WTC11 (cell line): ENCODE measurements around the gene OBI1. TPM values are rescaled to one million over a fixed set of nuclear protein-coding genes. Genes with fewer than 3 reads are reported as not detected.

Experiments
- ATAC-seq: fragments of 200-7000 bp; cut with Tn5 transposase; 2 replicates; pipeline ENCODE4 v1.10.0; 2021; ENCODE audit warnings: mild to moderate bottlenecking, moderate library complexity
- CTCF ChIA-PET: fragments of 300-600 bp; sonication (Branson Sonifier 250); formaldehyde crosslinking; loops from one replicate; lab custom pipeline; 2021; ENCODE audit warnings: antibody characterized with exemption; lab: Charles Lee
- POLR2A ChIA-PET: fragments of 350-600 bp; sonication (Branson Sonifier 250); formaldehyde crosslinking; loops from one replicate; lab custom pipeline; 2021; ENCODE audit warnings: antibody characterized with exemption; lab: Charles Lee
- DNase-seq: peaks from one replicate; pipeline ENCODE4 v3.0.0; 2021; ENCODE audit warnings: low spot score
- H3K27ac Mint-ChIP-seq: 2 replicates; pipeline ENCODE4 v1.8.0; 2021; ENCODE audit warnings: mixed read lengths
- H3K27me3 Mint-ChIP-seq: 2 replicates; pipeline ENCODE4 v1.8.0; 2021; ENCODE audit warnings: low read depth, mild to moderate bottlenecking, moderate library complexity, mixed read lengths
- H3K36me3 Mint-ChIP-seq: 2 replicates; pipeline ENCODE4 v1.8.0; 2021; ENCODE audit warnings: mixed read lengths
- H3K4me1 Mint-ChIP-seq: 2 replicates; pipeline ENCODE4 v1.8.0; 2022; ENCODE audit warnings: mixed read lengths
- H3K4me3 Mint-ChIP-seq: 2 replicates; pipeline ENCODE4 v1.8.0; 2021; ENCODE audit warnings: mild to moderate bottlenecking, moderate library complexity, mixed read lengths
- H3K9me3 Mint-ChIP-seq: 2 replicates; pipeline ENCODE4 v1.8.0; 2021; ENCODE audit warnings: mixed read lengths
- EMX1 ChIP-seq: fragments of 250-450 bp; sonication (Bioruptor Pico); IDR thresholded peaks from 2 replicates; pipeline ENCODE4 v1.8.0; 2021; ENCODE audit warnings: mild to moderate bottlenecking
- ESRRA ChIP-seq: sonication (generic); formaldehyde crosslinking; IDR thresholded peaks from 2 replicates; pipeline ENCODE4 v1.8.1; 2022; ENCODE audit warnings: mild to moderate bottlenecking, missing genetic modification reagents, borderline replicate concordance
- IRF2 ChIP-seq: sonication (generic); formaldehyde crosslinking; IDR thresholded peaks from 2 replicates; pipeline ENCODE4 v1.8.0; 2022; ENCODE audit warnings: low read depth, missing genetic modification reagents, borderline replicate concordance
- NR2C2 ChIP-seq: sonication (generic); formaldehyde crosslinking; IDR thresholded peaks from 2 replicates; pipeline ENCODE4 v1.8.0; 2022; ENCODE audit warnings: mild to moderate bottlenecking, missing genetic modification reagents
- RORB ChIP-seq: fragments of 250-450 bp; sonication (Bioruptor Pico); IDR thresholded peaks from 2 replicates; pipeline ENCODE4 v1.9.0; 2021; ENCODE audit warnings: mild to moderate bottlenecking
- TP53 ChIP-seq: sonication (generic); formaldehyde crosslinking; IDR thresholded peaks from 2 replicates; pipeline ENCODE4 v1.8.1; 2023; ENCODE audit warnings: mild to moderate bottlenecking, missing genetic modification reagents
- ZNF232 ChIP-seq: sonication (generic); formaldehyde crosslinking; IDR thresholded peaks from 2 replicates; pipeline ENCODE4 v1.8.0; 2022; ENCODE audit warnings: mild to moderate bottlenecking, missing genetic modification reagents
- total RNA-seq: library from RNA; stranded (reverse); gene quantifications from 3 replicates; pipeline ENCODE4 v1.2.3, GENCODE V29; 2021
- TF ChIP-seq, protein P1 (sequence below): sonication (generic); formaldehyde crosslinking; IDR thresholded peaks from 2 replicates; pipeline ENCODE4 v1.8.0; 2022; ENCODE audit warnings: mild to moderate bottlenecking, missing genetic modification reagents
- TF ChIP-seq, protein P2 (sequence below): sonication (generic); formaldehyde crosslinking; IDR thresholded peaks from 2 replicates; pipeline ENCODE4 v1.8.1; 2022; ENCODE audit warnings: low read depth, missing genetic modification reagents, borderline replicate concordance
- TF ChIP-seq, protein P3 (sequence below): sonication (generic); formaldehyde crosslinking; IDR thresholded peaks from 2 replicates; pipeline ENCODE4 v1.8.1; 2023; ENCODE audit warnings: mild to moderate bottlenecking, missing genetic modification reagents, moderate library complexity
- TF ChIP-seq, protein P4 (sequence below): sonication (generic); formaldehyde crosslinking; IDR thresholded peaks from 2 replicates; pipeline ENCODE4 v1.8.0; 2023; ENCODE audit warnings: missing genetic modification reagents, mild to moderate bottlenecking, borderline replicate concordance
- TF ChIP-seq, protein P5 (sequence below): sonication (generic); formaldehyde crosslinking; IDR thresholded peaks from 2 replicates; pipeline ENCODE4 v1.8.0; 2022; ENCODE audit warnings: mild to moderate bottlenecking, missing genetic modification reagents
- TF ChIP-seq, protein P6 (sequence below): fragments of 250-450 bp; sonication (Bioruptor Pico); IDR thresholded peaks from 2 replicates; pipeline ENCODE4 v1.9.0; 2021; ENCODE audit warnings: mild to moderate bottlenecking, borderline replicate concordance
- TF ChIP-seq, protein P7 (sequence below): sonication (generic); formaldehyde crosslinking; IDR thresholded peaks from 2 replicates; pipeline ENCODE4 v1.8.1; 2023; ENCODE audit warnings: mild to moderate bottlenecking, missing genetic modification reagents
- TF ChIP-seq, protein P8 (sequence below): sonication (generic); formaldehyde crosslinking; IDR thresholded peaks from 2 replicates; pipeline ENCODE4 v1.8.1; 2022; ENCODE audit warnings: mild to moderate bottlenecking, missing genetic modification reagents, moderate library complexity, borderline replicate concordance

OBI1 gene
- total RNA-seq, 1 experiment from 2014 or later, result 13.4 TPM

DNA sequence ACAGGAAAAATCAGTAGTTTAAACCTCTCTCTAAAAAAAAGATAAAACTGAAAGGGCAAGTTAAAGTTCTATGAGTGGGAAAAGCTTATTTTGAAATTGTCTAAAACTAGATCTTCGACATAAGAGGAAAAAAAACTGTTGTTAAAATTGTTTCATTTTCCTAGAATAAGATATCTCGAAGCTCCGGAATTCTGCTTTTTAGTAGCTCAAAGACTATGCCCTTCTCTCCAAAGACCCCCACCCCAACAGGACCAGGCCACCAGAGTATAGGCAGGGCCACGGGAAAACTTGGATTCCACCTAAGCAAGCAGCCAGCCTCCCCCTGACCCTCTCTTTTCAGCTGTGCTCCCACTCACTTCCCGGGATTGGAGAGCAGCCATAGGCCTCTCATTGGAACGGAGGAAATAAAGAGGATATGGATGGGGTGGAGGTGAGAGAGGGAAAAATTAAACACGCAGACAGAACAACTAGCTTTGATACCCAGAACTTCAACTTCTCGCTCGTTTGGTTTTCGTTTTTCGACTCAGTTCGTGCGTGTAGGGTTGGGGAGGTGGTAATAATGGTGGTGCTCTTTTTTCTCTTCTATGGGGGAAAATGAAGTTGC lies 58.6 kb downstream of the OBI1 start:
- no peaks in the 10 kb centered on the region for H3K9me3 Mint-ChIP-seq

More for the DNA sequence above, 58.6 kb downstream of the OBI1 start:
- Mint-ChIP-seq H3K36me3 (no peaks in the 10 kb centered on the region), H3K4me3 (peak overlapping the region; percentile 67), H3K4me1 (peaks cover 52% of the 10 kb centered on the region), H3K27me3 (peaks cover 97% of the 10 kb centered on the region), H3K27ac (no peak overlapping the region)
- no peak for DNase-seq
- ChIA-PET CTCF (interaction anchor here (1.8 kb wide), 1 partner anchor 14 kb away, joined by 8 read pairs; no protein-coding TSS in a partner anchor), POLR2A (no interaction called here)
- no peak for ATAC-seq
- TF ChIP-seq TP53 (CRISPR knock-in tag) (no peak), IRF2 (no peak), NR2C2 (CRISPR knock-in tag) (no peak), EMX1 (no peak), RORB (CRISPR knock-in tag) (no peak), ZNF232 (CRISPR knock-in tag) (no peak), ESRRA (CRISPR knock-in tag) (no peak)
- TF ChIP-seq, protein P1, sequence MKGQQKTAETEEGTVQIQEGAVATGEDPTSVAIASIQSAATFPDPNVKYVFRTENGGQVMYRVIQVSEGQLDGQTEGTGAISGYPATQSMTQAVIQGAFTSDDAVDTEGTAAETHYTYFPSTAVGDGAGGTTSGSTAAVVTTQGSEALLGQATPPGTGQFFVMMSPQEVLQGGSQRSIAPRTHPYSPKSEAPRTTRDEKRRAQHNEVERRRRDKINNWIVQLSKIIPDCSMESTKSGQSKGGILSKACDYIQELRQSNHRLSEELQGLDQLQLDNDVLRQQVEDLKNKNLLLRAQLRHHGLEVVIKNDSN (CRISPR knock-in tag), result no peak
- TF ChIP-seq, protein P2, sequence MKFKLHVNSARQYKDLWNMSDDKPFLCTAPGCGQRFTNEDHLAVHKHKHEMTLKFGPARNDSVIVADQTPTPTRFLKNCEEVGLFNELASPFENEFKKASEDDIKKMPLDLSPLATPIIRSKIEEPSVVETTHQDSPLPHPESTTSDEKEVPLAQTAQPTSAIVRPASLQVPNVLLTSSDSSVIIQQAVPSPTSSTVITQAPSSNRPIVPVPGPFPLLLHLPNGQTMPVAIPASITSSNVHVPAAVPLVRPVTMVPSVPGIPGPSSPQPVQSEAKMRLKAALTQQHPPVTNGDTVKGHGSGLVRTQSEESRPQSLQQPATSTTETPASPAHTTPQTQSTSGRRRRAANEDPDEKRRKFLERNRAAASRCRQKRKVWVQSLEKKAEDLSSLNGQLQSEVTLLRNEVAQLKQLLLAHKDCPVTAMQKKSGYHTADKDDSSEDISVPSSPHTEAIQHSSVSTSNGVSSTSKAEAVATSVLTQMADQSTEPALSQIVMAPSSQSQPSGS (CRISPR knock-in tag), result no peak
- TF ChIP-seq, protein P3, sequence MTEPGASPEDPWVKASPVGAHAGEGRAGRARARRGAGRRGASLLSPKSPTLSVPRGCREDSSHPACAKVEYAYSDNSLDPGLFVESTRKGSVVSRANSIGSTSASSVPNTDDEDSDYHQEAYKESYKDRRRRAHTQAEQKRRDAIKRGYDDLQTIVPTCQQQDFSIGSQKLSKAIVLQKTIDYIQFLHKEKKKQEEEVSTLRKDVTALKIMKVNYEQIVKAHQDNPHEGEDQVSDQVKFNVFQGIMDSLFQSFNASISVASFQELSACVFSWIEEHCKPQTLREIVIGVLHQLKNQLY (CRISPR knock-in tag), result no peak
- TF ChIP-seq, protein P4, sequence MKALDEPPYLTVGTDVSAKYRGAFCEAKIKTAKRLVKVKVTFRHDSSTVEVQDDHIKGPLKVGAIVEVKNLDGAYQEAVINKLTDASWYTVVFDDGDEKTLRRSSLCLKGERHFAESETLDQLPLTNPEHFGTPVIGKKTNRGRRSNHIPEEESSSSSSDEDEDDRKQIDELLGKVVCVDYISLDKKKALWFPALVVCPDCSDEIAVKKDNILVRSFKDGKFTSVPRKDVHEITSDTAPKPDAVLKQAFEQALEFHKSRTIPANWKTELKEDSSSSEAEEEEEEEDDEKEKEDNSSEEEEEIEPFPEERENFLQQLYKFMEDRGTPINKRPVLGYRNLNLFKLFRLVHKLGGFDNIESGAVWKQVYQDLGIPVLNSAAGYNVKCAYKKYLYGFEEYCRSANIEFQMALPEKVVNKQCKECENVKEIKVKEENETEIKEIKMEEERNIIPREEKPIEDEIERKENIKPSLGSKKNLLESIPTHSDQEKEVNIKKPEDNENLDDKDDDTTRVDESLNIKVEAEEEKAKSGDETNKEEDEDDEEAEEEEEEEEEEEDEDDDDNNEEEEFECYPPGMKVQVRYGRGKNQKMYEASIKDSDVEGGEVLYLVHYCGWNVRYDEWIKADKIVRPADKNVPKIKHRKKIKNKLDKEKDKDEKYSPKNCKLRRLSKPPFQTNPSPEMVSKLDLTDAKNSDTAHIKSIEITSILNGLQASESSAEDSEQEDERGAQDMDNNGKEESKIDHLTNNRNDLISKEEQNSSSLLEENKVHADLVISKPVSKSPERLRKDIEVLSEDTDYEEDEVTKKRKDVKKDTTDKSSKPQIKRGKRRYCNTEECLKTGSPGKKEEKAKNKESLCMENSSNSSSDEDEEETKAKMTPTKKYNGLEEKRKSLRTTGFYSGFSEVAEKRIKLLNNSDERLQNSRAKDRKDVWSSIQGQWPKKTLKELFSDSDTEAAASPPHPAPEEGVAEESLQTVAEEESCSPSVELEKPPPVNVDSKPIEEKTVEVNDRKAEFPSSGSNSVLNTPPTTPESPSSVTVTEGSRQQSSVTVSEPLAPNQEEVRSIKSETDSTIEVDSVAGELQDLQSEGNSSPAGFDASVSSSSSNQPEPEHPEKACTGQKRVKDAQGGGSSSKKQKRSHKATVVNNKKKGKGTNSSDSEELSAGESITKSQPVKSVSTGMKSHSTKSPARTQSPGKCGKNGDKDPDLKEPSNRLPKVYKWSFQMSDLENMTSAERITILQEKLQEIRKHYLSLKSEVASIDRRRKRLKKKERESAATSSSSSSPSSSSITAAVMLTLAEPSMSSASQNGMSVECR (CRISPR knock-in tag), result no peak
- TF ChIP-seq, protein P5, sequence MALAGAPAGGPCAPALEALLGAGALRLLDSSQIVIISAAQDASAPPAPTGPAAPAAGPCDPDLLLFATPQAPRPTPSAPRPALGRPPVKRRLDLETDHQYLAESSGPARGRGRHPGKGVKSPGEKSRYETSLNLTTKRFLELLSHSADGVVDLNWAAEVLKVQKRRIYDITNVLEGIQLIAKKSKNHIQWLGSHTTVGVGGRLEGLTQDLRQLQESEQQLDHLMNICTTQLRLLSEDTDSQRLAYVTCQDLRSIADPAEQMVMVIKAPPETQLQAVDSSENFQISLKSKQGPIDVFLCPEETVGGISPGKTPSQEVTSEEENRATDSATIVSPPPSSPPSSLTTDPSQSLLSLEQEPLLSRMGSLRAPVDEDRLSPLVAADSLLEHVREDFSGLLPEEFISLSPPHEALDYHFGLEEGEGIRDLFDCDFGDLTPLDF (CRISPR knock-in tag), result no peak
- TF ChIP-seq, protein P6, sequence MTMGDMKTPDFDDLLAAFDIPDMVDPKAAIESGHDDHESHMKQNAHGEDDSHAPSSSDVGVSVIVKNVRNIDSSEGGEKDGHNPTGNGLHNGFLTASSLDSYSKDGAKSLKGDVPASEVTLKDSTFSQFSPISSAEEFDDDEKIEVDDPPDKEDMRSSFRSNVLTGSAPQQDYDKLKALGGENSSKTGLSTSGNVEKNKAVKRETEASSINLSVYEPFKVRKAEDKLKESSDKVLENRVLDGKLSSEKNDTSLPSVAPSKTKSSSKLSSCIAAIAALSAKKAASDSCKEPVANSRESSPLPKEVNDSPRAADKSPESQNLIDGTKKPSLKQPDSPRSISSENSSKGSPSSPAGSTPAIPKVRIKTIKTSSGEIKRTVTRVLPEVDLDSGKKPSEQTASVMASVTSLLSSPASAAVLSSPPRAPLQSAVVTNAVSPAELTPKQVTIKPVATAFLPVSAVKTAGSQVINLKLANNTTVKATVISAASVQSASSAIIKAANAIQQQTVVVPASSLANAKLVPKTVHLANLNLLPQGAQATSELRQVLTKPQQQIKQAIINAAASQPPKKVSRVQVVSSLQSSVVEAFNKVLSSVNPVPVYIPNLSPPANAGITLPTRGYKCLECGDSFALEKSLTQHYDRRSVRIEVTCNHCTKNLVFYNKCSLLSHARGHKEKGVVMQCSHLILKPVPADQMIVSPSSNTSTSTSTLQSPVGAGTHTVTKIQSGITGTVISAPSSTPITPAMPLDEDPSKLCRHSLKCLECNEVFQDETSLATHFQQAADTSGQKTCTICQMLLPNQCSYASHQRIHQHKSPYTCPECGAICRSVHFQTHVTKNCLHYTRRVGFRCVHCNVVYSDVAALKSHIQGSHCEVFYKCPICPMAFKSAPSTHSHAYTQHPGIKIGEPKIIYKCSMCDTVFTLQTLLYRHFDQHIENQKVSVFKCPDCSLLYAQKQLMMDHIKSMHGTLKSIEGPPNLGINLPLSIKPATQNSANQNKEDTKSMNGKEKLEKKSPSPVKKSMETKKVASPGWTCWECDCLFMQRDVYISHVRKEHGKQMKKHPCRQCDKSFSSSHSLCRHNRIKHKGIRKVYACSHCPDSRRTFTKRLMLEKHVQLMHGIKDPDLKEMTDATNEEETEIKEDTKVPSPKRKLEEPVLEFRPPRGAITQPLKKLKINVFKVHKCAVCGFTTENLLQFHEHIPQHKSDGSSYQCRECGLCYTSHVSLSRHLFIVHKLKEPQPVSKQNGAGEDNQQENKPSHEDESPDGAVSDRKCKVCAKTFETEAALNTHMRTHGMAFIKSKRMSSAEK (CRISPR knock-in tag), result no peak
- TF ChIP-seq, protein P7, sequence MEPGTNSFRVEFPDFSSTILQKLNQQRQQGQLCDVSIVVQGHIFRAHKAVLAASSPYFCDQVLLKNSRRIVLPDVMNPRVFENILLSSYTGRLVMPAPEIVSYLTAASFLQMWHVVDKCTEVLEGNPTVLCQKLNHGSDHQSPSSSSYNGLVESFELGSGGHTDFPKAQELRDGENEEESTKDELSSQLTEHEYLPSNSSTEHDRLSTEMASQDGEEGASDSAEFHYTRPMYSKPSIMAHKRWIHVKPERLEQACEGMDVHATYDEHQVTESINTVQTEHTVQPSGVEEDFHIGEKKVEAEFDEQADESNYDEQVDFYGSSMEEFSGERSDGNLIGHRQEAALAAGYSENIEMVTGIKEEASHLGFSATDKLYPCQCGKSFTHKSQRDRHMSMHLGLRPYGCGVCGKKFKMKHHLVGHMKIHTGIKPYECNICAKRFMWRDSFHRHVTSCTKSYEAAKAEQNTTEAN, result no peak
- TF ChIP-seq, protein P8, sequence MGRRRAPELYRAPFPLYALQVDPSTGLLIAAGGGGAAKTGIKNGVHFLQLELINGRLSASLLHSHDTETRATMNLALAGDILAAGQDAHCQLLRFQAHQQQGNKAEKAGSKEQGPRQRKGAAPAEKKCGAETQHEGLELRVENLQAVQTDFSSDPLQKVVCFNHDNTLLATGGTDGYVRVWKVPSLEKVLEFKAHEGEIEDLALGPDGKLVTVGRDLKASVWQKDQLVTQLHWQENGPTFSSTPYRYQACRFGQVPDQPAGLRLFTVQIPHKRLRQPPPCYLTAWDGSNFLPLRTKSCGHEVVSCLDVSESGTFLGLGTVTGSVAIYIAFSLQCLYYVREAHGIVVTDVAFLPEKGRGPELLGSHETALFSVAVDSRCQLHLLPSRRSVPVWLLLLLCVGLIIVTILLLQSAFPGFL (CRISPR knock-in tag), result no peak
